GM12873 (cell line): ENCODE data around the gene PRR19.

Experiments
- TF ChIP-seq, protein P1 (sequence below): IDR thresholded peaks from 2 replicates; pipeline ENCODE4 v1.5.1; 2012; ENCODE audit warnings: low read depth, mild to moderate bottlenecking, moderate library complexity, low read length, control low read depth; ENCODE audit not compliant: insufficient read depth; ENCODE audit errors: missing control alignments

PRR19 gene

GRCh38 chr19:42288387-42288786 lies 13.5 kb upstream of the PRR19 start:
- TF ChIP-seq, protein P1, sequence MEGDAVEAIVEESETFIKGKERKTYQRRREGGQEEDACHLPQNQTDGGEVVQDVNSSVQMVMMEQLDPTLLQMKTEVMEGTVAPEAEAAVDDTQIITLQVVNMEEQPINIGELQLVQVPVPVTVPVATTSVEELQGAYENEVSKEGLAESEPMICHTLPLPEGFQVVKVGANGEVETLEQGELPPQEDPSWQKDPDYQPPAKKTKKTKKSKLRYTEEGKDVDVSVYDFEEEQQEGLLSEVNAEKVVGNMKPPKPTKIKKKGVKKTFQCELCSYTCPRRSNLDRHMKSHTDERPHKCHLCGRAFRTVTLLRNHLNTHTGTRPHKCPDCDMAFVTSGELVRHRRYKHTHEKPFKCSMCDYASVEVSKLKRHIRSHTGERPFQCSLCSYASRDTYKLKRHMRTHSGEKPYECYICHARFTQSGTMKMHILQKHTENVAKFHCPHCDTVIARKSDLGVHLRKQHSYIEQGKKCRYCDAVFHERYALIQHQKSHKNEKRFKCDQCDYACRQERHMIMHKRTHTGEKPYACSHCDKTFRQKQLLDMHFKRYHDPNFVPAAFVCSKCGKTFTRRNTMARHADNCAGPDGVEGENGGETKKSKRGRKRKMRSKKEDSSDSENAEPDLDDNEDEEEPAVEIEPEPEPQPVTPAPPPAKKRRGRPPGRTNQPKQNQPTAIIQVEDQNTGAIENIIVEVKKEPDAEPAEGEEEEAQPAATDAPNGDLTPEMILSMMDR, result no peak

GRCh38 chr19:42288881-42289555 lies 12.9 kb upstream of the PRR19 start:
- TF ChIP-seq, protein P1, result no peak

GRCh38 chr19:42289556-42290041 lies 12.3 kb upstream of the PRR19 start:
- TF ChIP-seq, protein P1, result no peak

DNA sequence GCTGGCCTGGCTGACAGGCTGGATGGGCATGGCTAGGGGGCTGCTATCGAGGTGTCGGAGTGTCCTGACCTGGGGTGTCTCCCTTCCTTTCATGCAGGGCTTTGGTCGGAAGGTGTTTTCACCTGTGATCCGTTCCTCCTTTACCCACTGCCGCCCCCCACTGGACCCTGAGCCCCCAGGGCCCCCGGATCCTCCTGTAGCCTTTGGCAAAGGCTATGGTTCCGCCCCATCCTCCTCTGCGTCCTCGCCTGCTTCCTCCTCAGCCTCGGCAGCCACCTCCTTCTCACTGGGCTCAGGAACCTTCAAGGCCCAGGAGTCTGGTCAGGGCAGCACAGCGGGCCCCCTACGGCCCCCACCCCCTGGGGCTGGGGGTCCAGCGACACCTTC lies 11.8 kb upstream of the PRR19 start:
- TF ChIP-seq, protein P1, result no peak

- TF ChIP-seq, protein P1, result peak; percentile 73
Measured at GRCh38 chr19:42290523-42291434, 11.2 kb upstream of the PRR19 start.

DNA sequence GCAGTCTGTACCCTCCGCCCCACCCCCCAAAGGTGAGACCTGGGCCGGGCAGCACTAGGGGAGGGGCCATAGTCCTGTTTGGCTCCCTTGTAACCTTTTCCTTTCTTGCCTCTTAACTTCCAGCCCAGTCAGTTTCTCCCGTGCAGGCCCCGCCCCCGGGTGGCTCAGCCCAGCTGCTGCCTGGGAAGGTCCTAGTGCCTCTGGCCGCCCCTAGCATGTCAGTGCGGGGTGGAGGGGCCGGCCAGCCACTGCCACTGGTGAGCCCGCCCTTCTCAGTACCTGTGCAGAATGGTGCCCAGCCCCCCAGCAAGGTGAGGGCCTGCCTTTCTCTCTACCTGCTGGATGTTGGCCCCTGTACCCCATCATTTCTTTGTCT lies 10.5 kb upstream of the PRR19 start:
- TF ChIP-seq, protein P1, result no peak
